MM.1S (cell line): ENCODE results near the gene F2RL3.

ENCODE experiments used
- CTCF ChIP-seq: fragments of 300-600 bp; sonication (generic); IDR thresholded peaks from 2 replicates; pipeline ENCODE4 v1.5.1; 2016; ENCODE audit warnings: antibody characterized with exemption, low read length, mixed read lengths
- EZH2 ChIP-seq: fragments of 300-600 bp; sonication (generic); optimal IDR thresholded peaks from 2 replicates; pipeline ENCODE3; 2017; ENCODE audit warnings: low read depth, mild to moderate bottlenecking, antibody characterized with exemption, low read length, mixed read lengths

- TF ChIP-seq EZH2 (no peak), CTCF (no peak)
These were observed 12.8 kb downstream of the F2RL3 start for GRCh38 chr19:16901491-16902175.
